GM12873 (cell line): ENCODE measurements around the gene C3orf70.

Experiments
- CTCF ChIP-seq: IDR thresholded peaks from 2 replicates; pipeline ENCODE4 v1.5.1; 2012; ENCODE audit warnings: low read depth, mild to moderate bottlenecking, moderate library complexity, low read length, control low read depth; ENCODE audit not compliant: insufficient read depth; ENCODE audit errors: missing control alignments

Gene C3orf70

GRCh38 chr3:185152410-185153170 is at the start of gene C3orf70:
C3orf70 (minus strand) TSS chr3:185153060; CDS start chr3:185152823, 237 bp downstream.
- TF ChIP-seq CTCF, result no peak

GRCh38 chr3:185200639-185201038 is 47.8 kb upstream of the C3orf70 start:
- no peak for TF ChIP-seq CTCF

- TF ChIP-seq CTCF, result no peak
Observed at GRCh38 chr3:185199671-185200070, 46.8 kb upstream of the C3orf70 start.

- TF ChIP-seq CTCF, result no peak
Observed at GRCh38 chr3:185199206-185199605, 46.3 kb upstream of the C3orf70 start.

GRCh38 chr3:185197068-185197467 is 44.2 kb upstream of the C3orf70 start:
- TF ChIP-seq CTCF, result no peak

- TF ChIP-seq CTCF, result no peak
Observed at GRCh38 chr3:185195652-185196051, 42.8 kb upstream of the C3orf70 start.

GRCh38 chr3:185188816-185189215 is 36.0 kb upstream of the C3orf70 start:
- TF ChIP-seq CTCF, result no peak
